Measurements from ENCODE around the gene UNKL.

UNKL gene

DNA sequence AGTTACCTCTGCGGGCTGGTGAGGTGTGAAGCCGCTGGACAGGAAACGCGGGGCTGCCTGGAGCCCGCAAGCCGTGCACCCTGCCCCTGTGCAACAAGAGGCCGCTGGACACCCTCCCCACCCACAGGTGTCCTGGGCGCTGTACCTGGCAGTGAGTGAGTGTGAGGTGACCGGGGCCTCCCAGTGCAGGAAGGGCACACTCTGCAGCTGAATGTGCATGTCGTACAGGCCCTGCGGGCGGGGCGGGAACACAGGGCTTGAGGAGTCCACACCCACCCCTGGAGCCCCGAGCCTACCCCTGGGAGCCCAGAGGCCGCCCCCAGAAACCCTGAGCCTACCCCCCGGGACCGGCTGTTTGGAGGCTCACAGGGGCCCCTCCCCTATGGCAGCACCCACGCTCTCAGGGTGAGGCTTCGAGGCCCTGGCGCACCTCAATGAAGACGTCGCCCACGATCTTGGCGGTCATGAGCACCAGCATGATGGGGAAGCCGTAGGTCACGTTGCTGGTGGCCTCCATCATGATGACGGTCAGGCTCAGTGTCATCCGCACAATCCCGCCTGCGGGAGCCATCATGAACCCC is 34.1 kb upstream of the UNKL start:
- TF ChIP-seq, protein P1, sequence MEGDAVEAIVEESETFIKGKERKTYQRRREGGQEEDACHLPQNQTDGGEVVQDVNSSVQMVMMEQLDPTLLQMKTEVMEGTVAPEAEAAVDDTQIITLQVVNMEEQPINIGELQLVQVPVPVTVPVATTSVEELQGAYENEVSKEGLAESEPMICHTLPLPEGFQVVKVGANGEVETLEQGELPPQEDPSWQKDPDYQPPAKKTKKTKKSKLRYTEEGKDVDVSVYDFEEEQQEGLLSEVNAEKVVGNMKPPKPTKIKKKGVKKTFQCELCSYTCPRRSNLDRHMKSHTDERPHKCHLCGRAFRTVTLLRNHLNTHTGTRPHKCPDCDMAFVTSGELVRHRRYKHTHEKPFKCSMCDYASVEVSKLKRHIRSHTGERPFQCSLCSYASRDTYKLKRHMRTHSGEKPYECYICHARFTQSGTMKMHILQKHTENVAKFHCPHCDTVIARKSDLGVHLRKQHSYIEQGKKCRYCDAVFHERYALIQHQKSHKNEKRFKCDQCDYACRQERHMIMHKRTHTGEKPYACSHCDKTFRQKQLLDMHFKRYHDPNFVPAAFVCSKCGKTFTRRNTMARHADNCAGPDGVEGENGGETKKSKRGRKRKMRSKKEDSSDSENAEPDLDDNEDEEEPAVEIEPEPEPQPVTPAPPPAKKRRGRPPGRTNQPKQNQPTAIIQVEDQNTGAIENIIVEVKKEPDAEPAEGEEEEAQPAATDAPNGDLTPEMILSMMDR (IDR thresholded peaks at IDR 0.05): no peak
- Mint-ChIP-seq H3K27me3 (ENCODE audit: low read depth, poor library complexity) (no peaks in the 10 kb centered on the region), H3K9me3 (no peaks in the 10 kb centered on the region), H3K4me3 (no peak overlapping the region), H3K4me1 (no peaks in the 10 kb centered on the region), H3K36me3 (ENCODE audit: low read depth) (peaks cover 4% of the 10 kb centered on the region), H3K27ac (no peak overlapping the region)
- no peak for DNase-seq

DNA sequence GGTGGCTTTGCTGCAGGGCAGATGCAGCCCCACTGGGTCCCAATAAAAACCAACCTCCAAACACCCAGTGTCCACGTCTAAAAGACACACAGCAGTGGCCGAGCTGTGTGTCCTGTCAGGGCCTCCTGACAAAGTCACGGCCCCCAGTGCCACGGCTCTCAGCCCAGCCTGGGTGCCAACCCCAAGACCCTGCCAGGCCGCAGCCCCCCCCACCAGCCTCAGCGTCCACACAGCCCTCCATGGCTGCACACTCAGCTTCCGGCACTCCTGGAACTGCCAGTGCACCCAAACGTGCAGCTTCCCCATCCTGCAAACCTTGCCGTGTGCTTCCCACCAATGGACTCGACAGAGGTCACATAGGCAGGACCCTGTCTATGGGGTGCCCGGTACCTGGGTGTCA is 33.5 kb upstream of the UNKL start:
- H3K4me1 Mint-ChIP-seq: no peaks in the 10 kb centered on the region
- TF ChIP-seq, protein P1 (IDR thresholded peaks at IDR 0.05): no peak
- H3K9me3 Mint-ChIP-seq: no peaks in the 10 kb centered on the region
- H3K36me3 Mint-ChIP-seq (ENCODE audit: low read depth): peaks cover 4% of the 10 kb centered on the region
- H3K4me3 Mint-ChIP-seq: no peak overlapping the region
- DNase-seq: no peak
- no peak overlapping the region for H3K27ac Mint-ChIP-seq
- no peaks in the 10 kb centered on the region for H3K27me3 Mint-ChIP-seq (ENCODE audit: low read depth, poor library complexity)

DNA sequence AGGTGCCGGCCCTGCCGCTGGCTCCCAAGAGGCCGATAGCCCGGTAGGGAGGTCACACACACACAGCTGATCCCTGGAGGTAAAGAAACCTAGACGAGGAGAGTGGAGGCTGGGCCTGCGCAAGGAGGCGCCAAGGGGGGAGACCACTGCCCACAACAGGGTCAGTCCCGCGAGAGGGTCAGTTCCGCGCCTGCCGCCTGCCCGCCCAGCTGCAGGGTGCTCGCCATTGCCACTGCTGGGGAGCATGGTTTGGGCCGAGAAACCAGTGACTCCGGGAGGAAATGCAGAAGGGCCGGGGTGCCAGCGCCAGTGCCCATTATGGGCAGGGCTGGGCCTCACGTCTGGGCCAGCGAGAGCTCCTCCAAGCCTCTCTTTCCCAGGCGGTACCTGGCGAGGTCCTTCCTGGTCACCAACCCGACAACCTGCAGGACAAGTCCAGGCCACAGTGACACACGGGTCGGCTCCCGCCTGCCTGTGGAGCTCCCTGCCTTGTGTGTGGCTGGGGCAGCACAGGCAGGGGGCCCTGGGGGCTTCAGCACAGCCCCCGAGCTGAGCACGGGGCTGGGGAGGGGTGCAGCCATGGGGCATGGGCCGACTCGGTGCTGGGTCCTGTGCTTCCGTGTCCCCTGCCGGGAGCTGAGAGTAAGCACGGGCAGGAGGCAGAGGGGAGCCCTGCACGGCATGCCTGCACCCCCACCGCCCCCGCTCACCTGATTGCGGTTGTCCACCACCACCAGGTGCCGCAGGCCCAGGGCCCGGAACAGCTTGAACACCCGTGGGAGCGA is 32.0 kb upstream of the UNKL start:
- no peaks in the 10 kb centered on the region for H3K4me1 Mint-ChIP-seq
- H3K9me3 Mint-ChIP-seq: no peaks in the 10 kb centered on the region
- peaks cover 4% of the 10 kb centered on the region for H3K36me3 Mint-ChIP-seq (ENCODE audit: low read depth)
- no peak overlapping the region for H3K27ac Mint-ChIP-seq
- TF ChIP-seq, protein P1 (IDR thresholded peaks at IDR 0.05): no peak
- no peak for DNase-seq
- H3K4me3 Mint-ChIP-seq: no peak overlapping the region
- no peaks in the 10 kb centered on the region for H3K27me3 Mint-ChIP-seq (ENCODE audit: low read depth, poor library complexity)

DNA sequence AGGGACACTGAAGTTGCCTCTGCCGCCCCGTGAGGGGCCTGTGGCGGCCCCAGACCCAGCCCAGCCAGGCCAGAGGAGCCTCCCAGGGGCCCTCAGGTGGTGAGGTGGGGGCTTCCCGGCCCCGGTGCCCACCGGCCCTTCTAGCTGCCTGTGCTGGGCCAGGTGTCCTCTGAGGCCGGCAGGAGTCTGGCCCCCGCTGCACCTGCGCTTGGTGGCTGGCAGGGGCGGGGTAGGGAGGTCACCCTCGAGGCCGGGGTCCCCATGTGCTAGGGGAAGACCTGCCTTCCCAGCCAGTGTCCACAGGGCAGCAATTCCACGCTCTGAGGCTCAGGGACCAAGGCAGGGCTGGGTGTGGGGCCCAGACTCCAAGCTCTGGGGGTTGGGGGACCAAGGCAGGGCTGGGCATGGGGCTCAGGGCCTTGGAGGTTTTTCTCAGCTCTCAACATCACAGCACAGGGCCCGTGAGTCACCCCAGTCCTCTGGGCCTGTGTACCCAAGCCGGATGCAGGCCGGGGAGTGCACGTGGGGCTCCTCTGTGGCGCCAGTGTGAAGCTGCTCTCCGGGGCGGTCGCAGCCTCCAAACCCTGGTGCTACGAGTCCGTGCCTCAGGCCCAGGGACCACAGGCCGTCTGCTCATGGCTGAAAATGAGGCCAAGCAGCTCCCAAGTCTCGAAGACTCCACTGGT is 31.2 kb upstream of the UNKL start:
- TF ChIP-seq, protein P1 (IDR thresholded peaks at IDR 0.05): no peak
- no peak overlapping the region for H3K4me3 Mint-ChIP-seq
- no peak for DNase-seq
- no peaks in the 10 kb centered on the region for H3K4me1 Mint-ChIP-seq
- H3K9me3 Mint-ChIP-seq: no peaks in the 10 kb centered on the region
- peaks cover 4% of the 10 kb centered on the region for H3K36me3 Mint-ChIP-seq (ENCODE audit: low read depth)
- no peaks in the 10 kb centered on the region for H3K27me3 Mint-ChIP-seq (ENCODE audit: low read depth, poor library complexity)
- no peak overlapping the region for H3K27ac Mint-ChIP-seq

DNA sequence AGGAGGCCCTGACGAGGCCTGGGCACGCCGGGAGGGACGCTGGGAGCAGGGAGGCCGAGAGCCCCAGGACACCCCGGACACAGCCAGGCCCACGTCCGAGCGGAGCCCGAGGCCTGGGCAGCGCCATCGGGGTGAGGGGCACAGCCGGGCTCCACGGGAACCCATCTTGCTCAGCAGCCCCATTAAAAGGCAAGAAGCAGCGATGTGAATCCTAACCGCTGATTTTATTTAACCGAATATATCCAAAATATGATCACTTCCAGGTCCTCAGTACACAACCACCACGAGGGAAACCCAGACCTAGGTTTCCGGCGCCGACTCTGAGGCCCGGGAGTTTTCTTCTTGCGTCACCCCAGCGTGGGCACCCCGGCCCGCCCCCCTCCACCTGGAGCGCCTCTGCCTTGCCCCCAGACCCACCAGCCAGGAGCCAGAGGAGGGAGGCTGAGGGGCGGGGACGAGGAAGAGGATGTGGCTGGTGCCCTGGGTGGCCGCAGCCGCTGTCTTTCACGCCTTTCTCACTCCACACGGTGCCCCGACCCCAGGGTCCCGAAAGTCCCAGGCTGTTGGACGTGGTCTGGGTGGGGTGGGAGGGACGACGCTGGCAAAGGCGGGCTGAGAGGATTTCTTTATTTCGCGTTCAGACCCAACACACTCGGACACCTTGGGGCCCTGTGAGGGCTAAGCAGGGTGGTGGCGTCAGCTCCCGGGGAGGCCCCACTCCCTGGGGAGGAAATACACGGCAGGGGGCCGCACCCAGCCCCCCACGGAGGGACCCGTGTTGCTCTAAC is 30.4 kb upstream of the UNKL start:
- H3K4me3 Mint-ChIP-seq: no peak overlapping the region
- no peaks in the 10 kb centered on the region for H3K4me1 Mint-ChIP-seq
- no peaks in the 10 kb centered on the region for H3K9me3 Mint-ChIP-seq
- TF ChIP-seq, protein P1 (IDR thresholded peaks at IDR 0.05): no peak
- no peak for DNase-seq
- no peaks in the 10 kb centered on the region for H3K27me3 Mint-ChIP-seq (ENCODE audit: low read depth, poor library complexity)
- no peaks in the 10 kb centered on the region for H3K36me3 Mint-ChIP-seq (ENCODE audit: low read depth)
- H3K27ac Mint-ChIP-seq: no peak overlapping the region

Data from nephron progenitor cell (in vitro differentiated cells).